ENCODE measurements around the gene DTWD1. TPM values are rescaled to one million over a fixed set of nuclear protein-coding genes. Genes with fewer than 3 reads are reported as not detected.

Gene DTWD1
- polyA plus RNA-seq, 1 donor (not counting 4 experiments of a cell fraction or from before 2014, with no cell fraction given): 25.2 TPM

- H3K27me3 ChIP-seq (ENCODE audit: control insufficient read depth, extremely low read depth, insufficient read depth, low read length): no peaks in the 10 kb centered on the region
- no peak for FAIRE-seq
- H3K9me3 ChIP-seq (ENCODE audit: control insufficient read depth, low read depth, low read length): peaks cover 4% of the 10 kb centered on the region
- no peak overlapping the region for H3K9ac ChIP-seq (ENCODE audit: control insufficient read depth, extremely low read depth, insufficient read depth, low read length)
- no peak for DNase-seq (ENCODE audit: low read depth, low spot score)
- no peak overlapping the region for H3K4me3 ChIP-seq (ENCODE audit: control insufficient read depth in 2 of 3, extremely low read depth in 1 of 3, insufficient read depth in 2 of 3, low read depth in 1 of 3, low read length in 3 of 3)
- H3K9me1 ChIP-seq (ENCODE audit: control insufficient read depth, extremely low read depth, insufficient read depth, low read length): no peaks in the 10 kb centered on the region
- TF ChIP-seq CTCF (optimal IDR thresholded peaks at IDR 0.05 in 1 of 3, IDR thresholded peaks at IDR 0.05 in 1 of 3, conservative IDR thresholded peaks at IDR 0.05 in 1 of 3; ENCODE audit: extremely low read depth in 1 of 3, insufficient read depth in 2 of 3, low read length in 3 of 3) (no peak), EZH2 (IDR thresholded peaks at IDR 0.05; ENCODE audit: low read length) (no peak)
- peaks cover 13% of the 10 kb centered on the region for H3K4me1 ChIP-seq (ENCODE audit: control insufficient read depth, extremely low read depth, insufficient read depth, low read length)
- no peak overlapping the region for H3K27ac ChIP-seq (ENCODE audit: control insufficient read depth, insufficient read depth, low read length)
- H4K20me1 ChIP-seq (ENCODE audit: control insufficient read depth, extremely low read depth, insufficient read depth, low read length): no peaks in the 10 kb centered on the region
- H3K79me2 ChIP-seq (ENCODE audit: control insufficient read depth, insufficient read depth, low read length): peaks cover 20% of the 10 kb centered on the region
- H2AFZ ChIP-seq (ENCODE audit: control insufficient read depth, low read length): no peak overlapping the region
- H3K4me2 ChIP-seq (ENCODE audit: control insufficient read depth, extremely low read depth, insufficient read depth, low read depth, low read length): no peak overlapping the region
- dilution Hi-C loops (cut with MboI; ENCODE audit: extremely low pct_ligation_motif_present, low sequenced_read_pairs): no loop called here
- peaks cover 6% of the 10 kb centered on the region in 2 experiments for H3K36me3 ChIP-seq (ENCODE audit: control insufficient read depth in 2 of 2, extremely low read depth in 1 of 2, insufficient read depth in 2 of 2, low read length in 2 of 2)
Observed at GRCh38 chr15:49628379-49628778, 7.5 kb downstream of the DTWD1 start.

- Histone ChIP-seq H3K36me3 (ENCODE audit: control insufficient read depth in 2 of 2, extremely low read depth in 1 of 2, insufficient read depth in 2 of 2, low read length in 2 of 2) (no peaks in the 10 kb centered on the region), H3K4me3 (ENCODE audit: control insufficient read depth in 2 of 3, extremely low read depth in 1 of 3, insufficient read depth in 2 of 3, low read depth in 1 of 3, low read length in 3 of 3) (no peak overlapping the region), H4K20me1 (ENCODE audit: control insufficient read depth, extremely low read depth, insufficient read depth, low read length) (no peaks in the 10 kb centered on the region), H2AFZ (ENCODE audit: control insufficient read depth, low read length) (no peak overlapping the region), H3K4me1 (ENCODE audit: control insufficient read depth, extremely low read depth, insufficient read depth, low read length) (no peaks in the 10 kb centered on the region), H3K9ac (ENCODE audit: control insufficient read depth, extremely low read depth, insufficient read depth, low read length) (no peak overlapping the region), H3K4me2 (ENCODE audit: control insufficient read depth, extremely low read depth, insufficient read depth, low read depth, low read length) (no peak overlapping the region), H3K27ac (ENCODE audit: control insufficient read depth, insufficient read depth, low read length) (no peak overlapping the region), H3K9me3 (ENCODE audit: control insufficient read depth, low read depth, low read length) (no peaks in the 10 kb centered on the region), H3K79me2 (ENCODE audit: control insufficient read depth, insufficient read depth, low read length) (no peaks in the 10 kb centered on the region), H3K27me3 (ENCODE audit: control insufficient read depth, extremely low read depth, insufficient read depth, low read length) (no peaks in the 10 kb centered on the region), H3K9me1 (ENCODE audit: control insufficient read depth, extremely low read depth, insufficient read depth, low read length) (no peaks in the 10 kb centered on the region)
- FAIRE-seq (no peak), DNase-seq (ENCODE audit: low read depth, low spot score) (no peak)
- dilution Hi-C loops (cut with MboI; ENCODE audit: extremely low pct_ligation_motif_present, low sequenced_read_pairs): no loop called here
- no peak for TF ChIP-seq CTCF (optimal IDR thresholded peaks at IDR 0.05 in 1 of 3, IDR thresholded peaks at IDR 0.05 in 1 of 3, conservative IDR thresholded peaks at IDR 0.05 in 1 of 3; ENCODE audit: extremely low read depth in 1 of 3, insufficient read depth in 2 of 3, low read length in 3 of 3)
- TF ChIP-seq EZH2 (IDR thresholded peaks at IDR 0.05; ENCODE audit: low read length): no peak
Observed at GRCh38 chr15:49637857-49638256, 17.0 kb downstream of the DTWD1 start.
